Astrocyte (in vitro differentiated cells and primary cell): ENCODE data around the gene PDE5A. TPM values are rescaled to one million over a fixed set of nuclear protein-coding genes. Genes with fewer than 3 reads are reported as not detected.

Experiments
- DNase-seq: peaks from one replicate; pipeline ENCODE4 v3.0.0-alpha.2; 2010; ENCODE audit warnings: low read depth
- FAIRE-seq: peaks from 2 replicates; lab custom pipeline; 2011; peaks lifted over from hg19 to GRCh38; lab: Jason Lieb, UNC
- H2AFZ ChIP-seq: 2 replicates; pipeline ENCODE4 v1.6.0; 2012; ENCODE audit warnings: low read depth, low read length, inconsistent platforms
- H3K27ac ChIP-seq: 2 replicates; pipeline ENCODE4 v1.5.1; 2011; ENCODE audit warnings: low read depth, low read length, inconsistent platforms
- H3K27me3 ChIP-seq: 2 replicates; pipeline ENCODE4 v1.6.0; 2011; ENCODE audit warnings: low read length, inconsistent platforms; ENCODE audit not compliant: insufficient read depth
- H3K36me3 ChIP-seq: 2 replicates; pipeline ENCODE4 v1.5.1; 2011; ENCODE audit warnings: low read length, inconsistent platforms; ENCODE audit not compliant: insufficient read depth
- H3K4me1 ChIP-seq: 2 replicates; pipeline ENCODE4 v1.5.1; 2011; ENCODE audit warnings: low read length, inconsistent platforms; ENCODE audit not compliant: insufficient read depth
- H3K4me2 ChIP-seq: 2 replicates; pipeline ENCODE4 v1.6.0; 2012; ENCODE audit warnings: low read length, inconsistent platforms
- H3K4me3 ChIP-seq: 2 replicates; pipeline ENCODE4 v1.5.1; 2011; ENCODE audit warnings: low read depth, mild to moderate bottlenecking, low read length, inconsistent platforms; ENCODE audit not compliant: insufficient read depth
- H3K79me2 ChIP-seq: 2 replicates; pipeline ENCODE4 v1.6.0; 2012; ENCODE audit warnings: mild to moderate bottlenecking, low read length, inconsistent platforms; ENCODE audit not compliant: insufficient read depth
- H3K9ac ChIP-seq: 2 replicates; pipeline ENCODE4 v1.6.0; 2012; ENCODE audit warnings: mild to moderate bottlenecking, low read length, inconsistent platforms
- H3K9me3 ChIP-seq: 2 replicates; pipeline ENCODE4 v1.5.1; 2012; ENCODE audit warnings: low read depth, mild to moderate bottlenecking, low read length, inconsistent platforms; ENCODE audit not compliant: insufficient read depth
- H4K20me1 ChIP-seq: 2 replicates; pipeline ENCODE4 v1.6.0; 2012; ENCODE audit warnings: low read length, inconsistent platforms; ENCODE audit not compliant: insufficient read depth
- H3K27ac Mint-ChIP-seq: one replicate; pipeline ENCODE4 v1.8.0; 2021; ENCODE audit warnings: mild to moderate bottlenecking, mixed read lengths; ENCODE audit not compliant: unreplicated experiment
- H3K27me3 Mint-ChIP-seq: one replicate; pipeline ENCODE4 v1.8.0; 2021; ENCODE audit warnings: low read depth, mixed read lengths; ENCODE audit not compliant: unreplicated experiment
- H3K36me3 Mint-ChIP-seq: one replicate; pipeline ENCODE4 v1.8.0; 2021; ENCODE audit warnings: low read depth, mixed read lengths; ENCODE audit not compliant: unreplicated experiment
- H3K4me1 Mint-ChIP-seq: one replicate; pipeline ENCODE4 v1.8.0; 2021; ENCODE audit warnings: low read depth, mixed read lengths; ENCODE audit not compliant: unreplicated experiment
- H3K4me3 Mint-ChIP-seq: one replicate; pipeline ENCODE4 v1.8.0; 2021; ENCODE audit warnings: mild to moderate bottlenecking, moderate library complexity, mixed read lengths; ENCODE audit not compliant: unreplicated experiment
- H3K9me3 Mint-ChIP-seq: one replicate; pipeline ENCODE4 v1.8.0; 2021; ENCODE audit warnings: mild to moderate bottlenecking, mixed read lengths; ENCODE audit not compliant: unreplicated experiment
- CTCF ChIP-seq: IDR thresholded peaks from 2 replicates; pipeline ENCODE4 v1.5.1; 2011; ENCODE audit warnings: low read depth, mild to moderate bottlenecking, inconsistent platforms, low read length, moderate library complexity; ENCODE audit not compliant: insufficient read depth
- EZH2 ChIP-seq: IDR thresholded peaks from 2 replicates; pipeline ENCODE4 v1.6.1; 2012; ENCODE audit warnings: mild to moderate bottlenecking, low read length, inconsistent platforms; ENCODE audit not compliant: insufficient read depth
- total RNA-seq: library from RNA; stranded (reverse); gene quantifications from 2 replicates; pipeline ENCODE4 v1.2.1, GENCODE V29; 2021

The PDE5A gene
- total RNA-seq, 1 donor from 2014 or later: 3.6 TPM

- Mint-ChIP-seq H3K27me3 (no peaks in the 10 kb centered on the region), H3K4me3 (no peak overlapping the region), H3K4me1 (peaks cover 9% of the 10 kb centered on the region), H3K27ac (no peak overlapping the region), H3K36me3 (no peaks in the 10 kb centered on the region), H3K9me3 (no peaks in the 10 kb centered on the region)
- no peak for DNase-seq
- Histone ChIP-seq H3K4me1 (peaks cover 17% of the 10 kb centered on the region), H3K27me3 (no peaks in the 10 kb centered on the region), H3K9me3 (no peaks in the 10 kb centered on the region), H2AFZ (no peak overlapping the region), H4K20me1 (no peaks in the 10 kb centered on the region), H3K9ac (no peak overlapping the region), H3K27ac (no peak overlapping the region), H3K36me3 (no peaks in the 10 kb centered on the region), H3K79me2 (no peaks in the 10 kb centered on the region), H3K4me2 (no peak overlapping the region), H3K4me3 (no peak overlapping the region)
- FAIRE-seq: no peak
- TF ChIP-seq CTCF (no peak), EZH2 (no peak)
Measured at GRCh38 chr4:119661231-119661630, 32.6 kb upstream of the PDE5A start.

GRCh38 chr4:119659576-119659975 is 31.0 kb upstream of the PDE5A start:
- Histone ChIP-seq H3K36me3 (no peaks in the 10 kb centered on the region), H4K20me1 (no peaks in the 10 kb centered on the region), H3K79me2 (no peaks in the 10 kb centered on the region), H3K9ac (no peak overlapping the region), H3K27me3 (no peaks in the 10 kb centered on the region), H3K4me3 (no peak overlapping the region), H3K9me3 (no peaks in the 10 kb centered on the region), H2AFZ (no peak overlapping the region), H3K4me1 (peaks cover 17% of the 10 kb centered on the region), H3K4me2 (peak overlapping the region; percentile 5), H3K27ac (no peak overlapping the region)
- DNase-seq: peak; percentile 91
- Mint-ChIP-seq H3K36me3 (no peaks in the 10 kb centered on the region), H3K27ac (no peak overlapping the region), H3K4me1 (peaks cover 9% of the 10 kb centered on the region), H3K27me3 (no peaks in the 10 kb centered on the region), H3K4me3 (no peak overlapping the region), H3K9me3 (no peaks in the 10 kb centered on the region)
- no peak for TF ChIP-seq CTCF
- TF ChIP-seq EZH2: no peak
- no peak for FAIRE-seq

GRCh38 chr4:119657111-119657611 is 28.6 kb upstream of the PDE5A start:
- H3K79me2 ChIP-seq: no peaks in the 10 kb centered on the region

More at GRCh38 chr4:119657111-119657611, 28.6 kb upstream of the PDE5A start:
- Histone ChIP-seq H3K4me1 (peaks cover 29% of the 10 kb centered on the region), H3K9ac (no peak overlapping the region), H3K27me3 (no peaks in the 10 kb centered on the region), H2AFZ (no peak overlapping the region), H3K4me3 (no peak overlapping the region), H3K36me3 (no peaks in the 10 kb centered on the region), H3K27ac (peak overlapping the region; percentile 41), H3K4me2 (peak overlapping the region; percentile 57), H3K9me3 (no peaks in the 10 kb centered on the region), H4K20me1 (no peaks in the 10 kb centered on the region)
- TF ChIP-seq CTCF (no peak), EZH2 (no peak)
- Mint-ChIP-seq H3K4me1 (peaks cover 5% of the 10 kb centered on the region), H3K36me3 (no peaks in the 10 kb centered on the region), H3K9me3 (no peaks in the 10 kb centered on the region), H3K27ac (no peak overlapping the region), H3K4me3 (no peak overlapping the region), H3K27me3 (no peaks in the 10 kb centered on the region)
- peak; percentile 90 for DNase-seq
- no peak for FAIRE-seq
